Measurements from ENCODE around the gene ADISSP. TPM values are rescaled to one million over a fixed set of nuclear protein-coding genes. Genes with fewer than 3 reads are reported as not detected.

ADISSP gene
- total RNA-seq, 3 donors from 2014 or later (not counting 1 experiment from before 2014, with no cell fraction given), result 10.1 to 13.5 (median 12.3) TPM

GRCh38 chr20:3749087-3749688 lies 18.4 kb downstream of the ADISSP start:
- Mint-ChIP-seq H3K9me3 (no peaks in the 10 kb centered on the region), H3K27me3 (ENCODE audit: low read depth in 2 of 2) (no peaks in the 10 kb centered on the region), H3K4me3 (no peak overlapping the region), H3K27ac (no peak overlapping the region), H3K4me1 (peaks cover 4 to 19% of the 10 kb centered on the region in 2 donors), H3K36me3 (no peaks in the 10 kb centered on the region)
- Histone ChIP-seq H3K27ac (ENCODE audit: low read length) (no peak overlapping the region), H3K9me3 (ENCODE audit: control insufficient read depth, insufficient read depth, low read length) (no peaks in the 10 kb centered on the region), H3K4me3 (ENCODE audit: low read length) (no peak overlapping the region), H3K36me3 (ENCODE audit: control insufficient read depth, insufficient read depth, low read length) (no peaks in the 10 kb centered on the region), H3K4me1 (ENCODE audit: control insufficient read depth, insufficient read depth, low read length) (peaks cover 11% of the 10 kb centered on the region), H3K27me3 (ENCODE audit: control insufficient read depth, insufficient read depth, low read length) (no peaks in the 10 kb centered on the region)
- WGBS (ENCODE audit: insufficient coverage), result 82% methylated on average over 22 of the region's 24 CpGs
- intact Hi-C loops (cut with micrococcal nuclease), result no loop called here
- TF ChIP-seq CTCF (IDR thresholded peaks at IDR 0.05), result no peak
- no peak for DNase-seq
- ATAC-seq, result no peak

- H3K27me3 Mint-ChIP-seq (ENCODE audit: low read depth in 2 of 2), result no peaks in the 10 kb centered on the region
- H3K36me3 Mint-ChIP-seq, result no peaks in the 10 kb centered on the region
- WGBS (ENCODE audit: insufficient coverage), result 95% methylated on average over 14 of the region's 16 CpGs
- Histone ChIP-seq H3K36me3 (ENCODE audit: control insufficient read depth, insufficient read depth, low read length) (no peaks in the 10 kb centered on the region), H3K9me3 (ENCODE audit: control insufficient read depth, insufficient read depth, low read length) (no peaks in the 10 kb centered on the region), H3K27ac (ENCODE audit: low read length) (no peak overlapping the region), H3K27me3 (ENCODE audit: control insufficient read depth, insufficient read depth, low read length) (no peaks in the 10 kb centered on the region), H3K4me3 (ENCODE audit: low read length) (no peak overlapping the region), H3K4me1 (ENCODE audit: control insufficient read depth, insufficient read depth, low read length) (peaks cover 11% of the 10 kb centered on the region)
- H3K4me3 Mint-ChIP-seq, result no peak overlapping the region
- ATAC-seq (no peak), DNase-seq (no peak)
- H3K9me3 Mint-ChIP-seq, result no peaks in the 10 kb centered on the region
- intact Hi-C loops (cut with micrococcal nuclease), result no loop called here
- TF ChIP-seq CTCF (IDR thresholded peaks at IDR 0.05), result no peak
- H3K4me1 Mint-ChIP-seq, result peaks cover 4 to 21% of the 10 kb centered on the region in 2 donors
- no peak overlapping the region for H3K27ac Mint-ChIP-seq
Measured at GRCh38 chr20:3748073-3748472, 19.5 kb downstream of the ADISSP start.

GRCh38 chr20:3747471-3747870 lies 20.1 kb downstream of the ADISSP start:
- Mint-ChIP-seq H3K27ac (no peak overlapping the region), H3K36me3 (no peaks in the 10 kb centered on the region), H3K27me3 (ENCODE audit: low read depth in 2 of 2) (no peaks in the 10 kb centered on the region), H3K4me3 (no peak overlapping the region), H3K4me1 (peaks cover 4 to 21% of the 10 kb centered on the region in 2 donors), H3K9me3 (no peaks in the 10 kb centered on the region)
- ATAC-seq (no peak), DNase-seq (no peak)
- TF ChIP-seq CTCF (IDR thresholded peaks at IDR 0.05), result no peak
- H3K4me1 ChIP-seq (ENCODE audit: control insufficient read depth, insufficient read depth, low read length), result peaks cover 11% of the 10 kb centered on the region
- H3K9me3 ChIP-seq (ENCODE audit: control insufficient read depth, insufficient read depth, low read length), result no peaks in the 10 kb centered on the region
- H3K36me3 ChIP-seq (ENCODE audit: control insufficient read depth, insufficient read depth, low read length), result no peaks in the 10 kb centered on the region
- no peak overlapping the region for H3K4me3 ChIP-seq (ENCODE audit: low read length)
- 78% methylated on average over 1 of the region's 2 CpGs for WGBS (ENCODE audit: insufficient coverage)
- intact Hi-C loops (cut with micrococcal nuclease), result no loop called here
- H3K27ac ChIP-seq (ENCODE audit: low read length), result no peak overlapping the region
- H3K27me3 ChIP-seq (ENCODE audit: control insufficient read depth, insufficient read depth, low read length), result no peaks in the 10 kb centered on the region

- Mint-ChIP-seq H3K27ac (no peak overlapping the region), H3K36me3 (no peaks in the 10 kb centered on the region), H3K27me3 (ENCODE audit: low read depth in 2 of 2) (no peaks in the 10 kb centered on the region), H3K9me3 (no peaks in the 10 kb centered on the region), H3K4me3 (no peak overlapping the region), H3K4me1 (peaks cover 4 to 17% of the 10 kb centered on the region in 2 donors)
- intact Hi-C loops (cut with micrococcal nuclease), result no loop called here
- WGBS (ENCODE audit: insufficient coverage), result 92% methylated on average over 10 of the region's 11 CpGs
- H3K27me3 ChIP-seq (ENCODE audit: control insufficient read depth, insufficient read depth, low read length), result no peaks in the 10 kb centered on the region
- ATAC-seq (no peak), DNase-seq (no peak)
- H3K9me3 ChIP-seq (ENCODE audit: control insufficient read depth, insufficient read depth, low read length), result no peaks in the 10 kb centered on the region
- no peaks in the 10 kb centered on the region for H3K36me3 ChIP-seq (ENCODE audit: control insufficient read depth, insufficient read depth, low read length)
- TF ChIP-seq CTCF (IDR thresholded peaks at IDR 0.05), result no peak
- no peak overlapping the region for H3K27ac ChIP-seq (ENCODE audit: low read length)
- peaks cover 11% of the 10 kb centered on the region for H3K4me1 ChIP-seq (ENCODE audit: control insufficient read depth, insufficient read depth, low read length)
- H3K4me3 ChIP-seq (ENCODE audit: low read length), result no peak overlapping the region
Measured at GRCh38 chr20:3745686-3746173, 21.8 kb downstream of the ADISSP start.

Data from natural killer cell (primary cell).